Ovary (tissue), 9 donors: ENCODE measurements around the gene FANCI. TPM values are rescaled to one million over a fixed set of nuclear protein-coding genes. Genes with fewer than 3 reads are reported as not detected.

Experiments used
- DNase-seq, 5 donors: peaks; one replicate each; pipeline ENCODE4 v3.0.0-alpha.2; 2019 to 2020
- H3K27ac ChIP-seq, 2 donors: fragments of 200-600 bp; one replicate each; pipeline versions ENCODE4 v1.5.1 to v1.8.0; 2019 to 2022
- H3K27me3 ChIP-seq: fragments of 200-600 bp; one replicate; pipeline ENCODE4 v1.8.0; 2022
- H3K36me3 ChIP-seq: fragments of 200-600 bp; sonication (generic); one replicate; pipeline ENCODE4 v1.5.1; 2019
- H3K4me1 ChIP-seq: one replicate; pipeline ENCODE4 v1.8.1; 2013; ENCODE audit warnings: mild to moderate bottlenecking, moderate library complexity; ENCODE audit not compliant: insufficient read depth
- H3K4me3 ChIP-seq: fragments of 200-600 bp; sonication (generic); one replicate; pipeline ENCODE4 v1.5.1; 2017
- H3K9me3 ChIP-seq, 2 donors: fragments of 200-600 bp in 1 of 2; sonication (generic) in 1 of 2; one replicate each; pipeline versions ENCODE4 v1.5.1 to v1.8.1; 2013 to 2019; ENCODE audit warnings: mild to moderate bottlenecking in 1 of 2, moderate library complexity in 1 of 2
- CTCF ChIP-seq, 3 donors: fragments of 450-650 bp in 2 of 3; fragments of 200-600 bp in 1 of 3; IDR thresholded peaks; one replicate each; pipeline versions ENCODE4 v1.5.1 to v1.8.0; 2016 to 2022; ENCODE audit warnings: antibody characterized with exemption in 3 of 3, mild to moderate bottlenecking in 1 of 3
- EP300 ChIP-seq: sonication (generic); formaldehyde crosslinking; IDR thresholded peaks from one replicate; pipeline ENCODE4 v1.6.1; 2017; ENCODE audit warnings: antibody characterized with exemption
- POLR2A ChIP-seq: fragments of 450-650 bp; IDR thresholded peaks from one replicate; pipeline ENCODE4 v1.6.1; 2017; ENCODE audit warnings: antibody characterized with exemption, mild to moderate bottlenecking, moderate library complexity
- WGBS, 3 donors: extraction: QIAGEN DNeasy Blood & Tissue Kit in 1 of 3; methylation state at CpG; one replicate each; pipeline versions ENCODE4 v1.1.5 to v1.1.7; 2013 to 2017; 5-methylcytosine and 5-hydroxymethylcytosine counted together
- intact Hi-C, 4 donors: fragments of 100-400 bp; cut with DNase I; formaldehyde crosslinking; loops; one replicate each; pipeline versions ENCODE4 v1.11.0 to v1.15.1; 2022 to 2023
- polyA plus RNA-seq, 2 donors: library from polyadenylated mRNA; stranded (reverse); fragments of 200-250 nt in 1 of 2; fragments of 350-450 nt in 1 of 2; fragmentation: Illumina TruSeq in 1 of 2; extraction: RNeasy Lipid Tissue Mini Kit (QIAGEN cat#74804) in 1 of 2; gene quantifications; one replicate each; pipeline ENCODE4 v1.2.3, GENCODE V29; 2013 to 2014
- total RNA-seq, 7 donors: library from RNA; depleted of rRNA in 2 of 7; stranded (reverse); fragments of >200 nt in 2 of 7; fragmentation: NEBNext Ultra II Directional in 3 of 7; extraction: Animal tissue kit (Norgen Biotek cat#: 25700) in 3 of 7; gene quantifications; one replicate each; pipeline versions ENCODE4 v1.1.0 to v1.2.4, GENCODE V29; 2016 to 2023
- donor health status: DM: no; HTN: no; CAD: no; lungs with moderate emphysema.
- donor health status: DM: no; HTN: no; CAD: no.
- donor health status: Bipolar disorder and iron deficiency.
- donor health status: DM: yes; HTN: yes; CAD: no.
- donor health status: DM: no; HTN: no; CAD: no.
- donor health status: DM: yes; HTN: yes; CAD: no.

The FANCI gene
- total and polyA plus RNA-seq, 9 donors: 2.9 to 11.7 (median 4.6) TPM

DNA sequence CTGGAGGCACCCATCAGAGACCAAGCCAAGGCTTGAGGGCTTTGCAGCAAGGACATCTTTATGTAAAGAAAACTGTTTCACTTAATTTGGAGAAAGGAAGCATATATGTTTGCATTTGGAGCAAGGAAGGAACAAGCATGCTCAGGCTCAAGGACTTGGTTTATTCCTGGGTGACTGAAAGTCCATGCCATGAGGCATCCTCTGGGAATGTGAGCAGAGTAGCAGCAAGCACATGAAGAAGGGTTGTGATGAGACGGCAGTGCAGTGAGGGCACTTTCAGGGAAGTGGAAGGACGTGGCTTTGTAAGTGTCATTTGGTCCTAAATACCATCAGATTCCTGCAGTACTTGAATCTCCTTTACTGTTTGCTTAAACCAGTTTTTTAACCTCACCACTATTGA, 64.0 kb downstream of the FANCI start:
- no peaks in the 10 kb centered on the region for H3K27me3 ChIP-seq
- no peaks in the 10 kb centered on the region for H3K9me3 ChIP-seq
- no peaks in the 10 kb centered on the region for H3K36me3 ChIP-seq
- TF ChIP-seq CTCF (IDR thresholded peaks at IDR 0.05): no peak
- TF ChIP-seq EP300: no peak
- no peak for TF ChIP-seq POLR2A
- H3K4me1 ChIP-seq: no peaks in the 10 kb centered on the region
- H3K27ac ChIP-seq: no peak overlapping the region
- intact Hi-C loops: no loop called here
- DNase-seq: no peak
- H3K4me3 ChIP-seq: no peak overlapping the region
- 88 to 98% (median 94%) methylated on average over 2 of the region's 2 CpGs for WGBS, 3 donors

GRCh38 chr15:89308236-89308635, 64.5 kb downstream of the FANCI start:
- no peak overlapping the region for H3K4me3 ChIP-seq
- no peaks in the 10 kb centered on the region for H3K4me1 ChIP-seq
- no peak overlapping the region for H3K27ac ChIP-seq
- H3K9me3 ChIP-seq: no peaks in the 10 kb centered on the region
- DNase-seq: no peak
- intact Hi-C loops: no loop called here
- WGBS, 3 donors: 62 to 65% (median 63%) methylated on average over 3 of the region's 3 CpGs
- H3K36me3 ChIP-seq: no peaks in the 10 kb centered on the region
- no peaks in the 10 kb centered on the region for H3K27me3 ChIP-seq
- no peak for TF ChIP-seq CTCF (IDR thresholded peaks at IDR 0.05)
- TF ChIP-seq EP300: no peak
- no peak for TF ChIP-seq POLR2A

DNA sequence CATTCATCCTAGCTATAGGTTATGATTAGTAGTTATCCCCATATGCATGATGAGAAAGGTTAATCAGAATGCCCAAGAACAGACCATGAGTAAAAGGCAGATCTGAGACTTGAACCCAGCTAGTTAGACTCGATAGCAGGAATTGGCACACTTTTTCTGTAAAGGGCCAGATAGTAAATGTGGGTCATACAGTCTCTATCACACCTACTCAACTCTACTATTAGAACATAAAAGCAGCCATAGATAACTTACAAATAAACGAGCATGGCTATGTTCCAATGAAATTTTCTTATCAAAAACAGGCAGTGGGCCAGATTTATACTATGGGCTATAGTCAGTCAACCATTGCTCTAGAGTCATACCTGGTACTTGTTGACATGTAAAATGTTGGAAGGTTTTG, 66.2 kb downstream of the FANCI start:
- Histone ChIP-seq H3K27ac (no peak overlapping the region), H3K9me3 (no peaks in the 10 kb centered on the region), H3K36me3 (no peaks in the 10 kb centered on the region), H3K4me1 (no peaks in the 10 kb centered on the region), H3K4me3 (no peak overlapping the region), H3K27me3 (no peaks in the 10 kb centered on the region)
- no peak for DNase-seq
- intact Hi-C loops: no loop called here
- no peak for TF ChIP-seq EP300
- no peak for TF ChIP-seq CTCF (IDR thresholded peaks at IDR 0.05)
- no peak for TF ChIP-seq POLR2A
- 46 to 54% (median 48%) methylated on average over 2 of the region's 2 CpGs for WGBS, 3 donors

DNA sequence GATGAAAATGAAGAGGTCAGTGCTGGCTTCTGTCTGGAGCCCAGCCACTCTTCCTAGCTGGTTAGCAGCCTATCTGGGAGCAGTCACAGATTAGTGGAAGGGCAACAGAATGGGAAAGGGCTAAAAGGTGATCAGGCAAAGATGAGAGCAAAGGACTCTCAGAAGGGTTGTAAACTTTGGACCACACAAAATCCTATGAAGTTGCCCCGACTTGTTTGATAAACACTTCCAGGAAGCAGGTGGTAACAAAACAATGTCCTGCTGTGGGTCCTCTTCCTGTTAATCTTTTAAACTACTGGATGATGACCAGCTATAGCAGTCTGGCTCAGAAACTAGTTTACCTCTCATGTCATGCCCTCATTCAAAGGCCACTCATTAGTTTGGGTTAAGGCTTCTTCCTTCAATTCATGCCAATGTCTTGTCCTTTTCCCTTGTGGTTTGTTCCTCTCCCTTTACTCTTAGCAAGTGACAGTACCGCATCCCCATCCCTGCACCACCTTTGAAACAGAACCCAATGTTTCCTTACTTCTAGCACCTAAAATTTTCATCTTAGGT, 71.7 kb downstream of the FANCI start:
- intact Hi-C loops: no loop called here
- Histone ChIP-seq H3K36me3 (no peaks in the 10 kb centered on the region), H3K9me3 (no peaks in the 10 kb centered on the region), H3K27ac (no peak overlapping the region), H3K4me3 (no peak overlapping the region), H3K4me1 (no peaks in the 10 kb centered on the region), H3K27me3 (no peaks in the 10 kb centered on the region)
- 60 to 71% (median 63%) methylated on average over 2 of the region's 2 CpGs for WGBS, 3 donors
- TF ChIP-seq POLR2A: no peak
- TF ChIP-seq EP300: no peak
- no peak for TF ChIP-seq CTCF (IDR thresholded peaks at IDR 0.05)
- DNase-seq: no peak
